A673 (cell line): ENCODE results near the gene PKNOX2. TPM values are rescaled to one million over a fixed set of nuclear protein-coding genes. Genes with fewer than 3 reads are reported as not detected.

Experiments
- BruUV-seq: library from RNA; stranded (reverse); fragments of 400-500 nt; replicated peaks from 2 replicates; lab custom pipeline; 2021; lab: Mats Ljungman, UMichigan
- CTCF ChIA-PET: fragments of 300-600 bp; sonication (Branson Sonifier 250); formaldehyde crosslinking; loops from one replicate; lab custom pipeline; 2022; ENCODE audit warnings: antibody characterized with exemption; lab: Charles Lee
- POLR2A ChIA-PET: fragments of 300-600 bp; sonication (Branson Sonifier 250); formaldehyde crosslinking; loops from one replicate; lab custom pipeline; 2022; ENCODE audit warnings: antibody characterized with exemption; ENCODE audit not compliant: low non-redundant PET; lab: Charles Lee
- DNase-seq: peaks from one replicate; pipeline ENCODE4 v3.0.0-alpha.2; 2015; ENCODE audit warnings: low spot score
- H3K27ac ChIP-seq: fragments of 200-600 bp; sonication (generic); 2 replicates; pipeline ENCODE4 v1.5.1; 2016; ENCODE audit warnings: mixed run types, low read depth, mild to moderate bottlenecking, mixed read lengths, antibody characterized with exemption, low read length; ENCODE audit not compliant: poor library complexity, severe bottlenecking
- H3K27me3 ChIP-seq: fragments of 200-600 bp; sonication (generic); replicated peaks from 2 replicates; pipeline ENCODE4 v1.6.1; 2017; ENCODE audit warnings: mixed run types, low read depth, mild to moderate bottlenecking, mixed read lengths, antibody characterized with exemption, low read length; ENCODE audit not compliant: insufficient read depth, poor library complexity
- H3K36me3 ChIP-seq: fragments of 200-600 bp; sonication (generic); 2 replicates; pipeline ENCODE4 v1.6.1; 2016; ENCODE audit warnings: mixed run types, mild to moderate bottlenecking, mixed read lengths, antibody characterized with exemption, low read length; ENCODE audit not compliant: insufficient read depth, poor library complexity, severe bottlenecking
- H3K4me1 ChIP-seq: fragments of 200-600 bp; sonication (generic); 2 replicates; pipeline ENCODE4 v1.6.1; 2017; ENCODE audit warnings: mixed run types, mild to moderate bottlenecking, mixed read lengths, antibody characterized with exemption, low read length; ENCODE audit not compliant: insufficient read depth, poor library complexity, severe bottlenecking
- H3K4me3 ChIP-seq: fragments of 200-600 bp; sonication (generic); 2 replicates; pipeline ENCODE4 v1.5.1; 2016; ENCODE audit warnings: low read depth, mixed run types, mild to moderate bottlenecking, mixed read lengths, low read length; ENCODE audit not compliant: poor library complexity, severe bottlenecking
- H3K9me3 ChIP-seq: fragments of 200-600 bp; sonication (generic); 2 replicates; pipeline ENCODE4 v1.6.1; 2016; ENCODE audit warnings: mixed run types, low read depth, mild to moderate bottlenecking, mixed read lengths, antibody characterized with exemption, low read length; ENCODE audit not compliant: poor library complexity, severe bottlenecking
- CTCF ChIP-seq: fragments of 300-800, 200-600 bp; sonication (generic); conservative IDR thresholded peaks from 2 replicates; pipeline ENCODE4 v1.5.1; 2017; ENCODE audit warnings: low read depth, mild to moderate bottlenecking, antibody characterized with exemption, low read length, moderate library complexity, mixed read lengths
- EZH2 ChIP-seq: fragments of 200-600 bp; sonication (generic); IDR thresholded peaks from 2 replicates; pipeline ENCODE4 v1.6.1; 2017; ENCODE audit warnings: borderline replicate concordance, low read depth, mild to moderate bottlenecking, mixed read lengths, antibody characterized with exemption, low read length; ENCODE audit not compliant: poor library complexity, severe bottlenecking
- intact Hi-C: fragments of 100-400 bp; cut with micrococcal nuclease; formaldehyde crosslinking; loops from one replicate; pipeline ENCODE4 v1.10.0; 2022; ENCODE audit not compliant: unreplicated experiment
- total RNA-seq: library from RNA; stranded (reverse); gene quantifications from 2 replicates; pipeline ENCODE4 v1.2.3, GENCODE V29; 2021

Gene PKNOX2
- total RNA-seq, 1 experiment from 2014 or later = 1.1 TPM

GRCh38 chr11:125228445-125228844, 63.9 kb downstream of the PKNOX2 start:
- ChIA-PET CTCF (no interaction called here), POLR2A (no interaction called here)
- Histone ChIP-seq H3K4me1 (no peaks in the 10 kb centered on the region), H3K27ac (no peak overlapping the region), H3K9me3 (no peaks in the 10 kb centered on the region), H3K4me3 (no peak overlapping the region), H3K36me3 (no peaks in the 10 kb centered on the region), H3K27me3 (peaks cover 8% of the 10 kb centered on the region)
- no peak for DNase-seq
- TF ChIP-seq EZH2 (no peak), CTCF (no peak)
- intact Hi-C loops = no loop called here
- no TSS peak for BruUV-seq

- H3K4me1 ChIP-seq = no peaks in the 10 kb centered on the region
- no peak overlapping the region for H3K27ac ChIP-seq
- no peaks in the 10 kb centered on the region for H3K9me3 ChIP-seq
- intact Hi-C loops = no loop called here
- H3K4me3 ChIP-seq = no peak overlapping the region
- peaks cover 8% of the 10 kb centered on the region for H3K27me3 ChIP-seq
- no TSS peak for BruUV-seq
- no peak for DNase-seq
- POLR2A ChIA-PET = no interaction called here
- TF ChIP-seq EZH2 (no peak), CTCF (no peak)
- H3K36me3 ChIP-seq = no peaks in the 10 kb centered on the region
- CTCF ChIA-PET = no interaction called here
These were observed 64.4 kb downstream of the PKNOX2 start for GRCh38 chr11:125228993-125229392.

- Histone ChIP-seq H3K27me3 (peaks cover 8% of the 10 kb centered on the region), H3K36me3 (no peaks in the 10 kb centered on the region), H3K4me3 (no peak overlapping the region), H3K4me1 (no peaks in the 10 kb centered on the region), H3K9me3 (no peaks in the 10 kb centered on the region), H3K27ac (no peak overlapping the region)
- no TSS peak for BruUV-seq
- ChIA-PET CTCF (no interaction called here), POLR2A (no interaction called here)
- intact Hi-C loops = no loop called here
- no peak for DNase-seq
- TF ChIP-seq EZH2 = no peak
- TF ChIP-seq CTCF = no peak
These were observed 65.4 kb downstream of the PKNOX2 start for GRCh38 chr11:125229916-125230315.
